ENCODE measurements around the gene MATCAP1. TPM values are rescaled to one million over a fixed set of nuclear protein-coding genes. Genes with fewer than 3 reads are reported as not detected.

MATCAP1 gene
- total and polyA plus RNA-seq, 2 of the 13 experiments (the other 11 are each of a cell fraction or from before 2014, with no cell fraction given) = 11.2 to 24.5 TPM

DNA sequence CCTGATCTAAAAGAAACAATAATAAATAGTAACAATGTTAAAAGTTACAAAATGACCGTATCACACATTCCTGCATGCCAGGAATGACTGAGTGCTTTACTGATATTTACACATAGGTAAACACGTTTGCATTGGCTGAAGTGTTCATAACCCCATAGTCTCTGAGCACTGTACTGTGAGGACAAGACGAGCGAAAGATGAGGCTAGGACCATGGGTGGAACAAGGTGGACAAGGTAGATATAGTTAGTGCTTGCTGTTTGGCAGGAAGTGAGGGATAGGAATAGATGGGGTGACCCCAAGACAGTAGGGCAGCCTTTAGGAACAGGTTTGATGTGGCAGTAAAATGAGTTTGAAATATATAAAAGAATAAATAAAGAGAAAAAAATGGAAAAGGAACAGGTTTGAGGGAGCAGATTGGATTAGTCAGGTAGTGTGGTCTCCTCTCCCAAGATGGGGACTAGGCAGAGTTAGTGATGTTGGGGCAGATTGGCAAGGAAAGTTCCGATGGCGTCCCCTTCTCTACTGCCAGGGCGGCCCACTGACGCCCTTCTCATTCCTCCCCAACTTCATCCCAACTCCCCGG lies 7.7 kb upstream of the MATCAP1 start (continued):
- TF ChIP-seq ZNF687 (CRISPR knock-in tag; IDR thresholded peaks at IDR 0.05) (no peak), RFXANK (CRISPR knock-in tag; IDR thresholded peaks at IDR 0.05) (no peak), DBP (CRISPR knock-in tag; IDR thresholded peaks at IDR 0.05; ENCODE audit: not compliant biosample characterization) (peak; percentile 36), ZSCAN20 (CRISPR knock-in tag; IDR thresholded peaks at IDR 0.05; ENCODE audit: borderline replicate concordance) (0 out of 2 replicates have a peak, but pooled peaks have one; percentile 45), ZNF543 (CRISPR knock-in tag; IDR thresholded peaks at IDR 0.05) (no peak), ZIK1 (CRISPR knock-in tag; IDR thresholded peaks at IDR 0.05; ENCODE audit: borderline replicate concordance, low read depth) (peak; percentile 25; the same call in 1 of the 2 replicates), ZNF232 (CRISPR knock-in tag; IDR thresholded peaks at IDR 0.05; ENCODE audit: borderline replicate concordance) (0 out of 2 replicates have a peak, but pooled peaks have one; percentile 43), ZNF256 (CRISPR knock-in tag; conservative IDR thresholded peaks at IDR 0.05) (no peak), HOXA5 (CRISPR knock-in tag; IDR thresholded peaks at IDR 0.05) (no peak), ZNF724P (CRISPR knock-in tag; IDR thresholded peaks at IDR 0.05; ENCODE audit: borderline replicate concordance) (peak; percentile 59; the same call in 1 of the 2 replicates), SIN3B (IDR thresholded peaks at IDR 0.05; ENCODE audit: low read length) (no peak), SIX4 (CRISPR knock-in tag; IDR thresholded peaks at IDR 0.05) (no peak), ZNF780A (CRISPR knock-in tag; IDR thresholded peaks at IDR 0.05) (no peak), SOX13 (IDR thresholded peaks at IDR 0.05) (peak; percentile 28; the same call in 1 of the 2 replicates), SOX13 (CRISPR knock-in tag; conservative IDR thresholded peaks at IDR 0.05 in 1 of 2, IDR thresholded peaks at IDR 0.05 in 1 of 2) (no peak), REL (CRISPR knock-in tag; conservative IDR thresholded peaks at IDR 0.05) (no peak), ESRRA (CRISPR knock-in tag; IDR thresholded peaks at IDR 0.05; ENCODE audit: low read depth) (no peak)
- TF ChIP-seq, protein P1, sequence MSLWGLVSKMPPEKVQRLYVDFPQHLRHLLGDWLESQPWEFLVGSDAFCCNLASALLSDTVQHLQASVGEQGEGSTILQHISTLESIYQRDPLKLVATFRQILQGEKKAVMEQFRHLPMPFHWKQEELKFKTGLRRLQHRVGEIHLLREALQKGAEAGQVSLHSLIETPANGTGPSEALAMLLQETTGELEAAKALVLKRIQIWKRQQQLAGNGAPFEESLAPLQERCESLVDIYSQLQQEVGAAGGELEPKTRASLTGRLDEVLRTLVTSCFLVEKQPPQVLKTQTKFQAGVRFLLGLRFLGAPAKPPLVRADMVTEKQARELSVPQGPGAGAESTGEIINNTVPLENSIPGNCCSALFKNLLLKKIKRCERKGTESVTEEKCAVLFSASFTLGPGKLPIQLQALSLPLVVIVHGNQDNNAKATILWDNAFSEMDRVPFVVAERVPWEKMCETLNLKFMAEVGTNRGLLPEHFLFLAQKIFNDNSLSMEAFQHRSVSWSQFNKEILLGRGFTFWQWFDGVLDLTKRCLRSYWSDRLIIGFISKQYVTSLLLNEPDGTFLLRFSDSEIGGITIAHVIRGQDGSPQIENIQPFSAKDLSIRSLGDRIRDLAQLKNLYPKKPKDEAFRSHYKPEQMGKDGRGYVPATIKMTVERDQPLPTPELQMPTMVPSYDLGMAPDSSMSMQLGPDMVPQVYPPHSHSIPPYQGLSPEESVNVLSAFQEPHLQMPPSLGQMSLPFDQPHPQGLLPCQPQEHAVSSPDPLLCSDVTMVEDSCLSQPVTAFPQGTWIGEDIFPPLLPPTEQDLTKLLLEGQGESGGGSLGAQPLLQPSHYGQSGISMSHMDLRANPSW (CRISPR knock-in tag; IDR thresholded peaks at IDR 0.05; ENCODE audit: borderline replicate concordance) = no peak
- TF ChIP-seq, protein P2, sequence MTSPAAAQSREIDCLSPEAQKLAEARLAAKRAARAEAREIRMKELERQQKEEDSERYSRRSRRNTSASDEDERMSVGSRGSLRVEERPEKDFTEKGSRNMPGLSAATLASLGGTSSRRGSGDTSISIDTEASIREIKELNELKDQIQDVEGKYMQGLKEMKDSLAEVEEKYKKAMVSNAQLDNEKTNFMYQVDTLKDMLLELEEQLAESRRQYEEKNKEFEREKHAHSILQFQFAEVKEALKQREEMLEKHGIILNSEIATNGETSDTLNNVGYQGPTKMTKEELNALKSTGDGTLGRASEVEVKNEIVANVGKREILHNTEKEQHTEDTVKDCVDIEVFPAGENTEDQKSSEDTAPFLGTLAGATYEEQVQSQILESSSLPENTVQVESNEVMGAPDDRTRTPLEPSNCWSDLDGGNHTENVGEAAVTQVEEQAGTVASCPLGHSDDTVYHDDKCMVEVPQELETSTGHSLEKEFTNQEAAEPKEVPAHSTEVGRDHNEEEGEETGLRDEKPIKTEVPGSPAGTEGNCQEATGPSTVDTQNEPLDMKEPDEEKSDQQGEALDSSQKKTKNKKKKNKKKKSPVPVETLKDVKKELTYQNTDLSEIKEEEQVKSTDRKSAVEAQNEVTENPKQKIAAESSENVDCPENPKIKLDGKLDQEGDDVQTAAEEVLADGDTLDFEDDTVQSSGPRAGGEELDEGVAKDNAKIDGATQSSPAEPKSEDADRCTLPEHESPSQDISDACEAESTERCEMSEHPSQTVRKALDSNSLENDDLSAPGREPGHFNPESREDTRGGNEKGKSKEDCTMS (CRISPR knock-in tag; conservative IDR thresholded peaks at IDR 0.05) = 0 out of 2 replicates have a peak, but pooled peaks have one; percentile 31

Measured in HepG2 (cell line).